HepG2 (cell line): ENCODE data around the gene YEATS2. TPM values are rescaled to one million over a fixed set of nuclear protein-coding genes. Genes with fewer than 3 reads are reported as not detected.
A peak's percentile ranks its signal among the peaks of the same experiment; 100 is the strongest.

Source experiments
- FOSL1 ChIP-seq: sonication (generic); formaldehyde crosslinking; IDR thresholded peaks from 2 replicates; pipeline ENCODE4 v1.9.0; 2021; ENCODE audit warnings: missing genetic modification reagents, borderline replicate concordance
- KDM3A ChIP-seq: IDR thresholded peaks from 2 replicates; pipeline ENCODE4 v1.6.1; 2018; ENCODE audit warnings: low read depth, missing compliant biosample characterization
- KLF11 ChIP-seq: IDR thresholded peaks from 2 replicates; pipeline ENCODE4 v1.6.1; 2016; ENCODE audit warnings: missing compliant biosample characterization
- SP5 ChIP-seq: IDR thresholded peaks from 2 replicates; pipeline ENCODE4 v1.6.1; 2016; ENCODE audit warnings: low read depth, borderline replicate concordance
- SUZ12 ChIP-seq: fragments of 150-350 bp; IDR thresholded peaks from 2 replicates; pipeline ENCODE4 v1.6.1; 2014; ENCODE audit warnings: low read depth, low read length
- TAF1 ChIP-seq: sonication (generic); formaldehyde crosslinking; IDR thresholded peaks from 2 replicates; pipeline ENCODE4 v1.4.0; 2020; ENCODE audit warnings: missing genetic modification reagents
- TOE1 ChIP-seq: sonication (generic); formaldehyde crosslinking; IDR thresholded peaks from 2 replicates; pipeline ENCODE4 v1.4.0; 2020; ENCODE audit warnings: mild to moderate bottlenecking, missing genetic modification reagents
- ZFP36 ChIP-seq: fragments of 150-350 bp; IDR thresholded peaks from 2 replicates; pipeline ENCODE4 v1.6.1; 2018; ENCODE audit warnings: borderline replicate concordance, low read length, low read depth; ENCODE audit not compliant: partially characterized antibody
- ZNF841 ChIP-seq: sonication (generic); formaldehyde crosslinking; IDR thresholded peaks from 2 replicates; pipeline ENCODE4 v1.8.1; 2023; ENCODE audit warnings: missing genetic modification reagents, borderline replicate concordance
- ZNF878 ChIP-seq: sonication (generic); formaldehyde crosslinking; IDR thresholded peaks from 2 replicates; pipeline ENCODE4 v1.8.1; 2023; ENCODE audit warnings: mild to moderate bottlenecking, missing genetic modification reagents, moderate library complexity
- polyA plus RNA-seq, 8 experiments: library from polyadenylated mRNA; depleted of rRNA in 3 of 8; stranded (reverse) in 7 of 8; unstranded in 1 of 8; fragments of >200 nt; fragmentation: Illumina TruSeq in 4 of 8; extraction: Trizol in 4 of 8; gene quantifications; 2 replicates each; pipeline versions ENCODE4 v1.2.1 to v1.2.3, GENCODE V29; 2011 to 2016; ENCODE audit warnings: low read depth in 4 of 8, missing spikeins in 1 of 8, mixed read lengths in 1 of 8; ENCODE audit not compliant: insufficient read depth in 1 of 8
- total RNA-seq, 5 experiments: library from RNA; depleted of rRNA; stranded (reverse); fragments of >200 nt; fragmentation: Illumina TruSeq; extraction: Trizol; gene quantifications; 2 replicates each; pipeline ENCODE4 v1.2.3, GENCODE V29; 2016; ENCODE audit warnings: low read depth in 1 of 5
- TF ChIP-seq, protein P1 (sequence below): sonication (generic); formaldehyde crosslinking; IDR thresholded peaks from 2 replicates; pipeline ENCODE4 v1.4.0; 2020; ENCODE audit warnings: missing genetic modification reagents, borderline replicate concordance
- TF ChIP-seq, protein P2 (sequence below): sonication (generic); formaldehyde crosslinking; IDR thresholded peaks from 2 replicates; pipeline ENCODE4 v1.4.0; 2020; ENCODE audit warnings: missing genetic modification reagents, borderline replicate concordance
- TF ChIP-seq, protein P3 (sequence below): sonication (generic); formaldehyde crosslinking; IDR thresholded peaks from 2 replicates; pipeline ENCODE4 v1.5.1; 2020; ENCODE audit warnings: mild to moderate bottlenecking, missing genetic modification reagents, borderline replicate concordance
- TF ChIP-seq, protein P4 (sequence below): sonication (generic); formaldehyde crosslinking; IDR thresholded peaks from 2 replicates; pipeline ENCODE4 v1.9.0; 2021; ENCODE audit warnings: mild to moderate bottlenecking, missing genetic modification reagents
- TF ChIP-seq, protein P5 (sequence below): sonication (generic); formaldehyde crosslinking; IDR thresholded peaks from 2 replicates; pipeline ENCODE4 v1.4.0; 2020; ENCODE audit warnings: mild to moderate bottlenecking, missing genetic modification reagents

YEATS2 gene
- total and polyA plus RNA-seq, 2 of the 13 experiments (the other 11 are each of a cell fraction or from before 2014, with no cell fraction given) = 18.6 to 33.7 TPM

DNA sequence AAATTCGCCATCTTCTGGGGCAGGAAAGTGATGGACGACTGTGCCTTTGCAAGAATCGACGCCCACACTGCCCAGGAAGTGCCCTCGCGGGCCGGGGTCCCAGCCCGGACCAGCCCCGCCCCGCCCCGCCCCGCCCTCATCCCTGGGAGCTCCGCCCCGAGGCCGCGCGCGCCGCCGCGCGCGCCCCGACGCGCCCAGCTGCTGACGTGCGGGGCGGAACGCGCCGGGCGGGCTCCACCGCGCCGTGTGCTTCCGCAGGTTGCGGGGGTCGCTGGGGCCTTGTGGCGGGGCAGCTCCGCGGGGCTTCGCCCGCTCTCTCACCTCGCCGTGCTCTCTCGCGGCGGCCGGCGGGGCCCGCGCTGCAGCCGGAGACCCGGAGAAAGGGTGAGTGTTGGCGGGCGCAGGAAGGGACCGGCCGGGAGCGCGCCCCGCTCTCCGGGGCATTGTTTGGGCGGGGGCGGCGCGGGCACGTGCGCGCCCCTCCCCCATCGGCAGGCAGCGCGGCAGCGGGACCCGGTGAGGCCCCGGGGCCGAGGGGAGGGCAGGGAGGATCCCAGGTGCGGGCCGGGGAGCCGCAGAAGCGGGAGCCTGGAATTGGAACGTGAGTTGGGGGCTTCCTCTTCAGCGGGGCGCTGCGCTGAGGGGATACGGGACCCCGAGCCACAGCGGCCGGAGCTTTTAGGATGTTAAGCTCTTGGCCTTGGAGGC, at the start of gene YEATS2 (continued):
- no peak for TF ChIP-seq TOE1 (CRISPR knock-in tag)
- no peak for TF ChIP-seq ZFP36
- no peak for TF ChIP-seq KLF11
- no peak; the same call in 1 of the 2 replicates for TF ChIP-seq KDM3A (CRISPR knock-in tag)
- TF ChIP-seq, protein P1, sequence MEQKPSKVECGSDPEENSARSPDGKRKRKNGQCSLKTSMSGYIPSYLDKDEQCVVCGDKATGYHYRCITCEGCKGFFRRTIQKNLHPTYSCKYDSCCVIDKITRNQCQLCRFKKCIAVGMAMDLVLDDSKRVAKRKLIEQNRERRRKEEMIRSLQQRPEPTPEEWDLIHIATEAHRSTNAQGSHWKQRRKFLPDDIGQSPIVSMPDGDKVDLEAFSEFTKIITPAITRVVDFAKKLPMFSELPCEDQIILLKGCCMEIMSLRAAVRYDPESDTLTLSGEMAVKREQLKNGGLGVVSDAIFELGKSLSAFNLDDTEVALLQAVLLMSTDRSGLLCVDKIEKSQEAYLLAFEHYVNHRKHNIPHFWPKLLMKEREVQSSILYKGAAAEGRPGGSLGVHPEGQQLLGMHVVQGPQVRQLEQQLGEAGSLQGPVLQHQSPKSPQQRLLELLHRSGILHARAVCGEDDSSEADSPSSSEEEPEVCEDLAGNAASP = no peak
- no peak for TF ChIP-seq FOSL1 (CRISPR knock-in tag)
- TF ChIP-seq ZNF841 = no peak
- TF ChIP-seq, protein P2, sequence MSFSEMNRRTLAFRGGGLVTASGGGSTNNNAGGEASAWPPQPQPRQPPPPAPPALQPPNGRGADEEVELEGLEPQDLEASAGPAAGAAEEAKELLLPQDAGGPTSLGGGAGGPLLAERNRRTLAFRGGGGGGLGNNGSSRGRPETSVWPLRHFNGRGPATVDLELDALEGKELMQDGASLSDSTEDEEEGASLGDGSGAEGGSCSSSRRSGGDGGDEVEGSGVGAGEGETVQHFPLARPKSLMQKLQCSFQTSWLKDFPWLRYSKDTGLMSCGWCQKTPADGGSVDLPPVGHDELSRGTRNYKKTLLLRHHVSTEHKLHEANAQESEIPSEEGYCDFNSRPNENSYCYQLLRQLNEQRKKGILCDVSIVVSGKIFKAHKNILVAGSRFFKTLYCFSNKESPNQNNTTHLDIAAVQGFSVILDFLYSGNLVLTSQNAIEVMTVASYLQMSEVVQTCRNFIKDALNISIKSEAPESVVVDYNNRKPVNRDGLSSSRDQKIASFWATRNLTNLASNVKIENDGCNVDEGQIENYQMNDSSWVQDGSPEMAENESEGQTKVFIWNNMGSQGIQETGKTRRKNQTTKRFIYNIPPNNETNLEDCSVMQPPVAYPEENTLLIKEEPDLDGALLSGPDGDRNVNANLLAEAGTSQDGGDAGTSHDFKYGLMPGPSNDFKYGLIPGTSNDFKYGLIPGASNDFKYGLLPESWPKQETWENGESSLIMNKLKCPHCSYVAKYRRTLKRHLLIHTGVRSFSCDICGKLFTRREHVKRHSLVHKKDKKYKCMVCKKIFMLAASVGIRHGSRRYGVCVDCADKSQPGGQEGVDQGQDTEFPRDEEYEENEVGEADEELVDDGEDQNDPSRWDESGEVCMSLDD (CRISPR knock-in tag) = 0 out of 2 replicates have a peak, but pooled peaks have one; percentile 44
- TF ChIP-seq, protein P3, sequence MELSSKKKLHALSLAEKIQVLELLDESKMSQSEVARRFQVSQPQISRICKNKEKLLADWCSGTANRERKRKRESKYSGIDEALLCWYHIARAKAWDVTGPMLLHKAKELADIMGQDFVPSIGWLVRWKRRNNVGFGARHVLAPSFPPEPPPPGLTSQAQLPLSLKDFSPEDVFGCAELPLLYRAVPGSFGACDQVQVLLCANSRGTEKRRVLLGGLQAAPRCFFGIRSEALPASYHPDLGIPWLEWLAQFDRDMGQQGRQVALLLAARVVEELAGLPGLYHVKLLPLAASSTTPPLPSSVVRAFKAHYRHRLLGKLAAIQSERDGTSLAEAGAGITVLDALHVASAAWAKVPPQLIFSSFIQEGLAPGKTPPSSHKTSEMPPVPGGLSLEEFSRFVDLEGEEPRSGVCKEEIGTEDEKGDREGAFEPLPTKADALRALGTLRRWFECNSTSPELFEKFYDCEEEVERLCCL (CRISPR knock-in tag) = no peak
- TF ChIP-seq ZNF878 (CRISPR knock-in tag) = no peak; the same call in 1 of the 2 replicates
- TF ChIP-seq, protein P4, sequence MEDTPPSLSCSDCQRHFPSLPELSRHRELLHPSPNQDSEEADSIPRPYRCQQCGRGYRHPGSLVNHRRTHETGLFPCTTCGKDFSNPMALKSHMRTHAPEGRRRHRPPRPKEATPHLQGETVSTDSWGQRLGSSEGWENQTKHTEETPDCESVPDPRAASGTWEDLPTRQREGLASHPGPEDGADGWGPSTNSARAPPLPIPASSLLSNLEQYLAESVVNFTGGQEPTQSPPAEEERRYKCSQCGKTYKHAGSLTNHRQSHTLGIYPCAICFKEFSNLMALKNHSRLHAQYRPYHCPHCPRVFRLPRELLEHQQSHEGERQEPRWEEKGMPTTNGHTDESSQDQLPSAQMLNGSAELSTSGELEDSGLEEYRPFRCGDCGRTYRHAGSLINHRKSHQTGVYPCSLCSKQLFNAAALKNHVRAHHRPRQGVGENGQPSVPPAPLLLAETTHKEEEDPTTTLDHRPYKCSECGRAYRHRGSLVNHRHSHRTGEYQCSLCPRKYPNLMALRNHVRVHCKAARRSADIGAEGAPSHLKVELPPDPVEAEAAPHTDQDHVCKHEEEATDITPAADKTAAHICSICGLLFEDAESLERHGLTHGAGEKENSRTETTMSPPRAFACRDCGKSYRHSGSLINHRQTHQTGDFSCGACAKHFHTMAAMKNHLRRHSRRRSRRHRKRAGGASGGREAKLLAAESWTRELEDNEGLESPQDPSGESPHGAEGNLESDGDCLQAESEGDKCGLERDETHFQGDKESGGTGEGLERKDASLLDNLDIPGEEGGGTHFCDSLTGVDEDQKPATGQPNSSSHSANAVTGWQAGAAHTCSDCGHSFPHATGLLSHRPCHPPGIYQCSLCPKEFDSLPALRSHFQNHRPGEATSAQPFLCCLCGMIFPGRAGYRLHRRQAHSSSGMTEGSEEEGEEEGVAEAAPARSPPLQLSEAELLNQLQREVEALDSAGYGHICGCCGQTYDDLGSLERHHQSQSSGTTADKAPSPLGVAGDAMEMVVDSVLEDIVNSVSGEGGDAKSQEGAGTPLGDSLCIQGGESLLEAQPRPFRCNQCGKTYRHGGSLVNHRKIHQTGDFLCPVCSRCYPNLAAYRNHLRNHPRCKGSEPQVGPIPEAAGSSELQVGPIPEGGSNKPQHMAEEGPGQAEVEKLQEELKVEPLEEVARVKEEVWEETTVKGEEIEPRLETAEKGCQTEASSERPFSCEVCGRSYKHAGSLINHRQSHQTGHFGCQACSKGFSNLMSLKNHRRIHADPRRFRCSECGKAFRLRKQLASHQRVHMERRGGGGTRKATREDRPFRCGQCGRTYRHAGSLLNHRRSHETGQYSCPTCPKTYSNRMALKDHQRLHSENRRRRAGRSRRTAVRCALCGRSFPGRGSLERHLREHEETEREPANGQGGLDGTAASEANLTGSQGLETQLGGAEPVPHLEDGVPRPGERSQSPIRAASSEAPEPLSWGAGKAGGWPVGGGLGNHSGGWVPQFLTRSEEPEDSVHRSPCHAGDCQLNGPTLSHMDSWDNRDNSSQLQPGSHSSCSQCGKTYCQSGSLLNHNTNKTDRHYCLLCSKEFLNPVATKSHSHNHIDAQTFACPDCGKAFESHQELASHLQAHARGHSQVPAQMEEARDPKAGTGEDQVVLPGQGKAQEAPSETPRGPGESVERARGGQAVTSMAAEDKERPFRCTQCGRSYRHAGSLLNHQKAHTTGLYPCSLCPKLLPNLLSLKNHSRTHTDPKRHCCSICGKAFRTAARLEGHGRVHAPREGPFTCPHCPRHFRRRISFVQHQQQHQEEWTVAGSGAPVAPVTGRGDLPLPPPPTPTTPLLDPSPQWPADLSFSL = no peak
- TF ChIP-seq, protein P5, sequence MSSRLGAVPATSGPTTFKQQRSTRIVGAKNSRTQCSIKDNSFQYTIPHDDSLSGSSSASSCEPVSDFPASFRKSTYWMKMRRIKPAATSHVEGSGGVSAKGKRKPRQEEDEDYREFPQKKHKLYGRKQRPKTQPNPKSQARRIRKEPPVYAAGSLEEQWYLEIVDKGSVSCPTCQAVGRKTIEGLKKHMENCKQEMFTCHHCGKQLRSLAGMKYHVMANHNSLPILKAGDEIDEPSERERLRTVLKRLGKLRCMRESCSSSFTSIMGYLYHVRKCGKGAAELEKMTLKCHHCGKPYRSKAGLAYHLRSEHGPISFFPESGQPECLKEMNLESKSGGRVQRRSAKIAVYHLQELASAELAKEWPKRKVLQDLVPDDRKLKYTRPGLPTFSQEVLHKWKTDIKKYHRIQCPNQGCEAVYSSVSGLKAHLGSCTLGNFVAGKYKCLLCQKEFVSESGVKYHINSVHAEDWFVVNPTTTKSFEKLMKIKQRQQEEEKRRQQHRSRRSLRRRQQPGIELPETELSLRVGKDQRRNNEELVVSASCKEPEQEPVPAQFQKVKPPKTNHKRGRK (CRISPR knock-in tag) = no peak
- TF ChIP-seq TAF1 = peak; percentile 49
- TF ChIP-seq SP5 = 0 out of 2 replicates have a peak, but pooled peaks have one; percentile 22
- no peak for TF ChIP-seq SUZ12
